Measurements from ENCODE around the gene SERPINE1.

- no peak for TF ChIP-seq CTCF (tag by site-specific recombination; IDR thresholded peaks at IDR 0.05)
- no peak for TF ChIP-seq ZBTB7A (tag by site-specific recombination; IDR thresholded peaks at IDR 0.05; ENCODE audit: low read depth)
- TF ChIP-seq ZFP69B (tag by site-specific recombination; IDR thresholded peaks at IDR 0.05): no peak
- no peak for TF ChIP-seq ZNF311 (tag by site-specific recombination; IDR thresholded peaks at IDR 0.05; ENCODE audit: borderline replicate concordance)
- no peak for TF ChIP-seq ZNF239 (tag by site-specific recombination; IDR thresholded peaks at IDR 0.05)
- no peak for TF ChIP-seq KLF10 (tag by site-specific recombination; IDR thresholded peaks at IDR 0.05)
- TF ChIP-seq REST (tag by site-specific recombination; IDR thresholded peaks at IDR 0.05): no peak
- TF ChIP-seq ZNF580 (tag by site-specific recombination; IDR thresholded peaks at IDR 0.05): no peak
Measured at GRCh38 chr7:101089876-101090275, 37.0 kb upstream of the SERPINE1 start.

All from HEK293 (cell line).